Activated T-helper 2 cell treated with anti-CD3 and anti-CD28 coated beads, Interferon-gamma antibody, Interleukin-2, Interleukin-4, amounts not matched to agents 10 μg/mL and 5 μg/mL and 100 μg/mL, durations not matched to agents 14 hours and 24 hours and 36 hours (primary cell): ENCODE data around the gene CACNB4. TPM values are rescaled to one million over a fixed set of nuclear protein-coding genes. Genes with fewer than 3 reads are reported as not detected.
"Not testable (repeated sequence)": the region's sequence is repeated elsewhere in the genome, so short reads cannot be mapped to it uniquely, and the experiment has no call there.

Experiments used
- DNase-seq: peaks from one replicate; pipeline ENCODE4 v3.0.0; 2021; ENCODE audit warnings: low spot score
- H3K27ac Mint-ChIP-seq: one replicate; pipeline ENCODE4 v1.8.0; 2021; ENCODE audit warnings: mixed read lengths
- H3K27me3 Mint-ChIP-seq: one replicate; pipeline ENCODE4 v1.8.0; 2021; ENCODE audit warnings: low read depth, mixed read lengths
- H3K36me3 Mint-ChIP-seq: one replicate; pipeline ENCODE4 v1.8.0; 2021; ENCODE audit warnings: low read depth, mixed read lengths
- H3K4me1 Mint-ChIP-seq: one replicate; pipeline ENCODE4 v1.8.0; 2021; ENCODE audit warnings: low read depth, mixed read lengths
- H3K4me3 Mint-ChIP-seq: one replicate; pipeline ENCODE4 v1.8.0; 2021; ENCODE audit warnings: low read depth, mild to moderate bottlenecking, moderate library complexity, mixed read lengths
- H3K9me3 Mint-ChIP-seq: one replicate; pipeline ENCODE4 v1.8.0; 2021; ENCODE audit warnings: mixed read lengths
- intact Hi-C: fragments of 100-400 bp; cut with micrococcal nuclease; formaldehyde crosslinking; loops from one replicate; pipeline ENCODE4 v1.15.1; 2023
- total RNA-seq: library from RNA; stranded (reverse); gene quantifications from 2 replicates; pipeline ENCODE4 v1.2.3, GENCODE V29; 2022

The CACNB4 gene
- total RNA-seq, 1 donor from 2014 or later = 0.23 TPM

GRCh38 chr2:151805343-151805742 is 293.5 kb downstream of the CACNB4 start:
- Mint-ChIP-seq H3K9me3 (no peaks in the 10 kb centered on the region), H3K36me3 (peaks cover 23% of the 10 kb centered on the region), H3K27ac (no peak overlapping the region), H3K4me3 (no peak overlapping the region), H3K4me1 (peaks cover 7% of the 10 kb centered on the region), H3K27me3 (no peaks in the 10 kb centered on the region)
- intact Hi-C loops = no loop called here
- no peak for DNase-seq

GRCh38 chr2:151803811-151804210 is 295.0 kb downstream of the CACNB4 start:
- intact Hi-C loops = no loop called here
- Mint-ChIP-seq H3K9me3 (no peaks in the 10 kb centered on the region), H3K27ac (no peak overlapping the region), H3K36me3 (peaks cover 29% of the 10 kb centered on the region), H3K4me1 (peaks cover 5% of the 10 kb centered on the region), H3K27me3 (no peaks in the 10 kb centered on the region), H3K4me3 (no peak overlapping the region)
- no peak for DNase-seq

DNA sequence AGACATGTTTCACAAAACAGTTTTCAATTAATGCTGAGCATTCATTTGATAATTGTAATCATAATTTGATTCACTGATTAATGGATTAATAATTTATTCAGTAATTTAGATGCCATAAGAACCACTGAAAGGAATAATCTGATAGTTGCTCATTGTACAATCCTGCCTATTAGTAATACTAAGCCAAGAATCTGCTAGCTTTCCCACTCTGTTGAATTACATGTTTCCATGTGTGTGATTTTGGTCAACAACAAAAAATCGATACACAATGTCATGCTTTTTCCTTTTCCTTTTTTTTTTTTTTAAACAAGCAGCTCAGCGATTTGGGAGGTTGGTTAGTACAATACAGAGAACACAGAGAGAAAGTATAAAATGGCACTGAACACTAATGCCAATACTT is 296.5 kb downstream of the CACNB4 start:
- H3K27me3 Mint-ChIP-seq = no peaks in the 10 kb centered on the region
- peaks cover 2% of the 10 kb centered on the region for H3K4me1 Mint-ChIP-seq
- no peak for DNase-seq
- no peak overlapping the region for H3K27ac Mint-ChIP-seq
- H3K36me3 Mint-ChIP-seq = peaks cover 30% of the 10 kb centered on the region
- no peaks in the 10 kb centered on the region for H3K9me3 Mint-ChIP-seq
- no peak overlapping the region for H3K4me3 Mint-ChIP-seq
- intact Hi-C loops = no loop called here

DNA sequence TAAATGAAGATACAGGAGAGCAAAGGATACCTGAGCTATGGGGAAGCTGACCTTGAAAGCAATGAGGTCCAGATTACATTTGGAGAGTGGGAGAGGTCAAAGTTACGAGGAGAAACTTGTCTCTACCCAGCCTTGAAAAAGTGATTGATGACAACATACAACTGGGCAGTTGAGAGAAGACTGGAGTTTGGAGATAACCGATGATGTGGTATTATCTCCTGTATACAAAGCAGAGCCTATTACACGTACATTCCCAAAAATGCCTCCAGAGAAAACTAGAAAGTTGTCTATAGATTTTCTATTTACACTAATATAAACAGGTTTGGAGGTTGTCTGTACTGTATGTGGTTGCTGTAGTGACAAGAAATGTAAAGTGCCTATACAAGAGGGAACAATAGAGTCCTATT is 299.0 kb downstream of the CACNB4 start:
- peaks cover 36% of the 10 kb centered on the region for H3K36me3 Mint-ChIP-seq
- H3K27me3 Mint-ChIP-seq = no peaks in the 10 kb centered on the region
- no peaks in the 10 kb centered on the region for H3K9me3 Mint-ChIP-seq
- DNase-seq = no peak
- no peak overlapping the region for H3K4me3 Mint-ChIP-seq
- peaks cover 6% of the 10 kb centered on the region for H3K4me1 Mint-ChIP-seq
- no peak overlapping the region for H3K27ac Mint-ChIP-seq
- intact Hi-C loops = no loop called here

- peaks cover 30% of the 10 kb centered on the region for H3K36me3 Mint-ChIP-seq
- intact Hi-C loops = no loop called here
- no peak overlapping the region for H3K4me3 Mint-ChIP-seq
- H3K27me3 Mint-ChIP-seq = no peaks in the 10 kb centered on the region
- H3K27ac Mint-ChIP-seq = no peak overlapping the region
- no peak for DNase-seq
- peaks cover 4% of the 10 kb centered on the region for H3K4me1 Mint-ChIP-seq
- H3K9me3 Mint-ChIP-seq = peaks cover 1% of the 10 kb centered on the region
Measured at GRCh38 chr2:151796774-151797173, 302.1 kb downstream of the CACNB4 start.

DNA sequence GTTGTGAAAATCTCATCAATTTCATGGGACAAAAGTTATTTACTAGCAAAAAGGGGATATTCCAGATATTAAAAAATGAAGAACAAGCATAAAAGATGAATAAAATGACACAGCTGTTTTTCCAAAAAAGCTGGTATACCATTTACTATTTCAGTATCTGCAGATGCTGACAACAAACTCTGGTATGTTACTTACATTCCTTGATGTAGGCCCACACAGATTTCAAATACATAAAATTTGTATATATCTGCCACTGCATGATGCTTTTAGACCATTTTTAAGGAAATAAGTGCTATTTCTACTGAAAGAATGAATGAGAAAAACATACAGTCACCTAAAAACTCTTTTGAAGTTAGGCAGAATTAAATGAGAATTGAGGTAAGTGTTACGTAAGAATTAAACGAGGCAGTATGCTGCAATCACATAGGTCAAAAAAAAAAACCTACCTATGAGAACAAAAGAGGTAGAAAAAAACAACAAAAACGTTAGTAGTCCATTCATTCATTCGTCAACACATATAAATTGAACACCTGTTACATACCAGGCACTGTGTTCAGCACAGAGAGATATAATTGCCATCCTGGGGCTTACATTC is 303.1 kb downstream of the CACNB4 start:
- Mint-ChIP-seq H3K9me3 (peaks cover 4% of the 10 kb centered on the region), H3K36me3 (peaks cover 37% of the 10 kb centered on the region), H3K4me3 (no peak overlapping the region), H3K27me3 (no peaks in the 10 kb centered on the region), H3K27ac (no peak overlapping the region), H3K4me1 (peaks cover 4% of the 10 kb centered on the region)
- DNase-seq = no peak
- intact Hi-C loops = no loop called here

DNA sequence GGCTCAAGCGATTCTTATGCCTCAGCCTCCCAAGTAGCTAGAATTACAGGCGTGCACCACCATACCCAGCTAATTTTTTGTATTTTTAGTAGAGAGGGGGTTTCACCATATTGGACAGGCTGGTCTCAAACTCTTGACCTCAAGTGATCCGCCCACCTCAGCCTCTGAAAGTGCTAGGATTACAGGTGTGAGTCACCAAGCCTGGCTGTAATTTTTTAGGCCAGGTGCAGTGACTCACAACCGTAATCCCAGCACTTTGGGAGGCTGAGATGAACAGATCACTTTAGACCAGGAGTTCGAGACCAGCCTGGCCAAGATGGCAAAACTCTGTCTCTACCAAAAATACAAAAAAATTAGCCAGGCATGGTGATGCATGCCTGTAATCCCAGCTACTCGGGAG is 304.4 kb downstream of the CACNB4 start:
- DNase-seq, H3K4me1 Mint-ChIP-seq, H3K9me3 Mint-ChIP-seq, intact Hi-C loops, H3K4me3 Mint-ChIP-seq, H3K27me3 Mint-ChIP-seq, H3K27ac Mint-ChIP-seq: not testable (repeated sequence)
- peaks cover 27% of the 10 kb centered on the region for H3K36me3 Mint-ChIP-seq

DNA sequence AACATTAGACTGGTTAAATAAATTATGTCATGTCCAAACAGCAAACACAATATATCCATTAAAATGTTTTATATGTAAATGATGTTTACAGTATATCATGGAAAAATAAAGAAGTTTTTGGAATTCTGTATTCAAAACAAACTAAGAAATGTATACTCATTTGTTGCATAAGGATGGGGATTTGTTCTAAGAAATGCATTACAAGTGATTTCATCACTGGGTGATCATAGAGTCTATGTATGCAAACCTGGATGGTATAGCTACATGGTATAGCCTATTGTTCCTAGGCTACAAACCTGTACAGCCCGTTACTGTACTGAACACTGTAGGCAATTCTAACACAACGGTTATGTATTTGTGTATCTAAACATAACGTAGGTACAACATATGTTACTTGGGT is 305.7 kb downstream of the CACNB4 start:
- peaks cover 4% of the 10 kb centered on the region for H3K9me3 Mint-ChIP-seq
- intact Hi-C loops = no loop called here
- DNase-seq = no peak
- H3K27ac Mint-ChIP-seq = no peak overlapping the region
- peaks cover 4% of the 10 kb centered on the region for H3K4me1 Mint-ChIP-seq
- H3K27me3 Mint-ChIP-seq = no peaks in the 10 kb centered on the region
- peaks cover 24% of the 10 kb centered on the region for H3K36me3 Mint-ChIP-seq
- H3K4me3 Mint-ChIP-seq = no peak overlapping the region

DNA sequence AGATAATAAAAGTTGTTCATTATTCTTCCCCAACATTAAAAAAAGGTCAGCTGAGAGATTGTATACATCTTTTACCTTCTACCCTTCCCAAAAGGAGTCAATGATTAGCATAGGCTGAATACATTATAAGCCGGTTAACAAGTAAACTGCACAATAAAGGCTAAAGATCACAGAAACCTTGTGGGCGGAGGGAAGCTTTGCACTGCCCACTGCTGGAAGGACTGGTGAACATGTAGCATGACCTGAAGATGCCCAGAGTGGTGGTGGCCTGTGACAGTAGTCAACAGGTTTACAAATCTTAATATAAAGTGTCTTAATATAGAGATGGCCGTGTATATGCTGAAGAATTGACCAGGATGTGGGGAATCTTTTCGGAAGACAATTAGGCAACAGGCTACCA is 306.3 kb downstream of the CACNB4 start:
- H3K4me1 Mint-ChIP-seq = peaks cover 4% of the 10 kb centered on the region
- H3K36me3 Mint-ChIP-seq = peaks cover 24% of the 10 kb centered on the region
- no peak overlapping the region for H3K27ac Mint-ChIP-seq
- peaks cover 4% of the 10 kb centered on the region for H3K9me3 Mint-ChIP-seq
- DNase-seq = no peak
- no peaks in the 10 kb centered on the region for H3K27me3 Mint-ChIP-seq
- intact Hi-C loops = no loop called here
- no peak overlapping the region for H3K4me3 Mint-ChIP-seq

DNA sequence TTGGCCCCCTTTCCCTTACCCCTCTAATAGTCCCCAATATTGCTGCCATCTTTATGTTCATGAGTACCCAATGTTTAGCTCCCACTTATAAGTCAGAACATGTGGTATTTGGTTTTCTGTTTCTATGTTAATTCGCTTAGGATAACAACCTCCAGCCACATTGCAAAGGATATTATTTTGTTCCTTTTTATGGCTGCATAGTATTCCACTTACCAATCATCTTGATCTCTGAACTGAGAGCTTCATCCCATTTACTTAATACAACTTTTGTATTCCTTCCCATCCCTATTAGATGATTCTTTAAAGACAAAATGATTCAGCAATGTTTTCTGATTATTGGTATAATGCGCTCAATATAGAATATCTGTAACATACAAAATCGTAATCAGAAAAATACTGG is 307.3 kb downstream of the CACNB4 start:
- Mint-ChIP-seq H3K4me1 (no peaks in the 10 kb centered on the region), H3K4me3 (no peak overlapping the region), H3K27ac (no peak overlapping the region), H3K9me3 (peaks cover 4% of the 10 kb centered on the region), H3K36me3 (peaks cover 18% of the 10 kb centered on the region), H3K27me3 (no peaks in the 10 kb centered on the region)
- intact Hi-C loops = no loop called here
- no peak for DNase-seq

DNA sequence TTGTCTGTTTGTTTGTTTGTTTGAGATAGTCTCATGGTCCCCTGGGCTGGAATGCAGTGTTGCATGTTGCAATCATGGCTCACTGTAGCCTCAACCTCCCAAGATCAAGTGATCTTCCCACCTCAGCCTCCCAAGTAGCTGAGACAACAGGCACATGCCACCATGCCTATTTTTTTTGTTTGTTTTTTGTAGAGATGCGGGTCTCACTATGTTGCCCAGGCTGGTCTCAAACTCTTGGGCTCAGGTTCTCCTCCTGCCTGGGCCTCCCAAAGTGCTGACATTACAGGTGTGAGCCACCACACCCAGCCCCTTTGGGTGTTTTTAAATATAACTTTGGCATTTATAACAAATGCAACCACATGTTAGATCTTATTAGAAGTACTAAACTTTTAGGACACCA is 308.2 kb downstream of the CACNB4 start:
- H3K36me3 Mint-ChIP-seq = peaks cover 18% of the 10 kb centered on the region
- H3K4me1 Mint-ChIP-seq = no peaks in the 10 kb centered on the region
- H3K9me3 Mint-ChIP-seq = peaks cover 4% of the 10 kb centered on the region
- DNase-seq = no peak
- no peaks in the 10 kb centered on the region for H3K27me3 Mint-ChIP-seq
- intact Hi-C loops = no loop called here
- H3K27ac Mint-ChIP-seq = no peak overlapping the region
- H3K4me3 Mint-ChIP-seq = no peak overlapping the region

- Mint-ChIP-seq H3K9me3 (peaks cover 4% of the 10 kb centered on the region), H3K4me1 (no peaks in the 10 kb centered on the region), H3K4me3 (no peak overlapping the region), H3K27me3 (no peaks in the 10 kb centered on the region), H3K27ac (no peak overlapping the region), H3K36me3 (peaks cover 21% of the 10 kb centered on the region)
- DNase-seq = no peak
- intact Hi-C loops = no loop called here
Measured at GRCh38 chr2:151789055-151789834, 309.6 kb downstream of the CACNB4 start.

- Mint-ChIP-seq H3K27me3 (no peaks in the 10 kb centered on the region), H3K36me3 (peaks cover 12% of the 10 kb centered on the region), H3K27ac (no peak overlapping the region), H3K4me3 (no peak overlapping the region), H3K9me3 (no peaks in the 10 kb centered on the region), H3K4me1 (no peaks in the 10 kb centered on the region)
- DNase-seq = no peak
- intact Hi-C loops = no loop called here
Measured at GRCh38 chr2:151786483-151786882, 312.4 kb downstream of the CACNB4 start.
